Suppressor macrophage (primary cell): ENCODE data around the gene DNM2.

Experiments
- DNase-seq, 4 experiments: peaks; one replicate each; pipeline ENCODE4 v3.0.0-alpha.2; 2020 to 2022

DNM2 gene

GRCh38 chr19:10780368-10780767 lies 62.5 kb downstream of the DNM2 start:
- peak; percentile 94 to 99 (median 95) for DNase-seq

- peak; percentile 66 to 81 (median 78) for DNase-seq
Measured at GRCh38 chr19:10782795-10783194, 64.9 kb downstream of the DNM2 start.

- DNase-seq: peak; percentile 87 to 95 (median 94)
Measured at GRCh38 chr19:10784257-10784656, 66.4 kb downstream of the DNM2 start.

- no peak for DNase-seq
Measured at GRCh38 chr19:10788146-10788545, 70.3 kb downstream of the DNM2 start.

- DNase-seq: no peak
Measured at GRCh38 chr19:10789866-10790265, 72.0 kb downstream of the DNM2 start.

- DNase-seq: no peak
Measured at GRCh38 chr19:10796653-10797052, 78.8 kb downstream of the DNM2 start.

GRCh38 chr19:10797078-10797477 lies 79.2 kb downstream of the DNM2 start:
- no peak for DNase-seq

GRCh38 chr19:10797541-10798256 lies 79.8 kb downstream of the DNM2 start:
- peak in 3 of 4 experiments; percentile 43 to 58 (median 49) for DNase-seq

GRCh38 chr19:10800488-10800887 lies 82.6 kb downstream of the DNM2 start:
- DNase-seq: no peak

- DNase-seq: no peak
Measured at GRCh38 chr19:10802479-10802878, 84.6 kb downstream of the DNM2 start.

- DNase-seq: no peak
Measured at GRCh38 chr19:10803252-10803651, 85.4 kb downstream of the DNM2 start.

GRCh38 chr19:10805065-10805757 lies 87.3 kb downstream of the DNM2 start:
- peak; percentile 71 to 79 (median 76) for DNase-seq

GRCh38 chr19:10805758-10806247 lies 87.9 kb downstream of the DNM2 start:
- no peak for DNase-seq

GRCh38 chr19:10808937-10809649 lies 91.2 kb downstream of the DNM2 start:
- peak in 2 of 4 experiments; percentile 26 for DNase-seq

- peak; percentile 66 to 77 (median 75) for DNase-seq
Measured at GRCh38 chr19:10809651-10810285, 91.9 kb downstream of the DNM2 start.

- DNase-seq: no peak
Measured at GRCh38 chr19:10811391-10812111, 93.7 kb downstream of the DNM2 start.

- DNase-seq: peak in 1 of 4 experiments; percentile 14
Measured at GRCh38 chr19:10812196-10812595, 94.3 kb downstream of the DNM2 start.

GRCh38 chr19:10812902-10813404 lies 95.1 kb downstream of the DNM2 start:
- DNase-seq: peak; percentile 88 to 96 (median 94)

- peak in 2 of 4 experiments; percentile 34 to 43 for DNase-seq
Measured at GRCh38 chr19:10815007-10815536, 97.2 kb downstream of the DNM2 start.

- no peak for DNase-seq
Measured at GRCh38 chr19:10815969-10816644, 98.2 kb downstream of the DNM2 start.

GRCh38 chr19:10816691-10817090 lies 98.8 kb downstream of the DNM2 start:
- no peak for DNase-seq
